Loucy (cell line): ENCODE data around the gene DBT.

Experiments
- EZH2phosphoT487 ChIP-seq: fragments of 200-600 bp; IDR thresholded peaks from 2 replicates; pipeline ENCODE4 v1.6.1; 2018; ENCODE audit warnings: antibody characterized with exemption, mild to moderate bottlenecking, moderate library complexity, borderline replicate concordance
- TF ChIP-seq, protein P1 (sequence below): fragments of 200-600 bp; sonication (generic); conservative IDR thresholded peaks from 2 replicates; pipeline ENCODE4 v1.5.1; 2014; ENCODE audit warnings: mild to moderate bottlenecking, antibody characterized with exemption, low read length

DNA sequence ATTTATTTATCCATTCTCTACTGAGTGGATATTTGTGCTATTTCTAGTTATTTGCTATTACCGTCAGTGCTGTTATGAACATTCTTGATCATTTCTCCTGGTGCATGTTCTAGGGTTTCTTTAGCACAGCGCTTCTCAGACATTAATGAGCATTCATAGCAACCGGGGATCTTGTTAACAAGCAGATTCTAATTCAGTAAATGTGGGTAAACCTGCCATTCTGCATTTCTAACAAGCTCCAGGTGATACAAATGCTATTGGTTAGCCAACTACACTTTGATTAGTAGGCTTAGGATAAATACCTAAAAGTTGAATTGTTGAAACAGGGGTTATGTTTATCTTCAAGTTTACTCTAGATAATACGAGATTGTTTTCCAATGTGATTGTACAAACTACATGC lies 3.3 kb upstream of the DBT start:
- TF ChIP-seq, protein P1, sequence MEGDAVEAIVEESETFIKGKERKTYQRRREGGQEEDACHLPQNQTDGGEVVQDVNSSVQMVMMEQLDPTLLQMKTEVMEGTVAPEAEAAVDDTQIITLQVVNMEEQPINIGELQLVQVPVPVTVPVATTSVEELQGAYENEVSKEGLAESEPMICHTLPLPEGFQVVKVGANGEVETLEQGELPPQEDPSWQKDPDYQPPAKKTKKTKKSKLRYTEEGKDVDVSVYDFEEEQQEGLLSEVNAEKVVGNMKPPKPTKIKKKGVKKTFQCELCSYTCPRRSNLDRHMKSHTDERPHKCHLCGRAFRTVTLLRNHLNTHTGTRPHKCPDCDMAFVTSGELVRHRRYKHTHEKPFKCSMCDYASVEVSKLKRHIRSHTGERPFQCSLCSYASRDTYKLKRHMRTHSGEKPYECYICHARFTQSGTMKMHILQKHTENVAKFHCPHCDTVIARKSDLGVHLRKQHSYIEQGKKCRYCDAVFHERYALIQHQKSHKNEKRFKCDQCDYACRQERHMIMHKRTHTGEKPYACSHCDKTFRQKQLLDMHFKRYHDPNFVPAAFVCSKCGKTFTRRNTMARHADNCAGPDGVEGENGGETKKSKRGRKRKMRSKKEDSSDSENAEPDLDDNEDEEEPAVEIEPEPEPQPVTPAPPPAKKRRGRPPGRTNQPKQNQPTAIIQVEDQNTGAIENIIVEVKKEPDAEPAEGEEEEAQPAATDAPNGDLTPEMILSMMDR: no peak
- TF ChIP-seq EZH2phosphoT487: no peak
